H1 (cell line): Measurements from ENCODE around the gene ACSF3.
A peak's percentile ranks its signal among the peaks of the same experiment; 100 is the strongest.

Experiments
- BCL11A ChIP-seq, 2 experiments: IDR thresholded peaks; one replicate each; pipeline ENCODE4 v1.6.1; 2011; ENCODE audit warnings: low read depth in 2 of 2, low read length in 2 of 2, mild to moderate bottlenecking in 2 of 2
- BRCA1 ChIP-seq: IDR thresholded peaks from 2 replicates; pipeline ENCODE4 v1.6.1; 2012; ENCODE audit warnings: low read depth, low read length, improper control_type of control experiment
- CTCF ChIP-seq, 3 experiments: IDR thresholded peaks; 1 replicate in 2 of 3; 2 replicates in 1 of 3; pipeline versions ENCODE4 v1.5.1 to v1.6.1; 2011; ENCODE audit warnings: low read length in 3 of 3, mild to moderate bottlenecking in 3 of 3, inconsistent platforms in 2 of 3, low read depth in 1 of 3, moderate library complexity in 1 of 3; ENCODE audit not compliant: insufficient read depth in 1 of 3; ENCODE audit errors: control extremely low read depth in 1 of 3
- SUZ12 ChIP-seq: fragments of 200-600 bp; sonication (generic); IDR thresholded peaks from 2 replicates; pipeline ENCODE4 v1.6.1; 2012; ENCODE audit warnings: mild to moderate bottlenecking, inconsistent platforms, low read length, moderate library complexity, mixed read lengths
- YY1 ChIP-seq: IDR thresholded peaks from 2 replicates; pipeline ENCODE4 v1.6.1; 2011; ENCODE audit warnings: low read depth, mild to moderate bottlenecking, low read length
- ZNF274 ChIP-seq: IDR thresholded peaks from 2 replicates; pipeline ENCODE4 v1.7.0; 2012; ENCODE audit warnings: low read length, borderline replicate concordance; ENCODE audit errors: extremely low read depth
- TF ChIP-seq, protein P1 (sequence below): IDR thresholded peaks from 2 replicates; pipeline ENCODE4 v1.6.1; 2012; ENCODE audit warnings: inconsistent platforms

- TF ChIP-seq SUZ12 (no peak), YY1 (peak; percentile 23; the same call in 1 of the 2 replicates), CTCF (IDR thresholded peaks at IDR 0.05; ENCODE audit: control extremely low read depth in 1 of 3, insufficient read depth in 1 of 3, low read depth in 1 of 3, low read length in 3 of 3) (peak; percentile 64 to 94 (median 93)), BCL11A (IDR thresholded peaks at IDR 0.05; ENCODE audit: low read depth in 2 of 2, low read length in 2 of 2) (no peak), ZNF274 (no peak), BRCA1 (no peak)
- TF ChIP-seq, protein P1, sequence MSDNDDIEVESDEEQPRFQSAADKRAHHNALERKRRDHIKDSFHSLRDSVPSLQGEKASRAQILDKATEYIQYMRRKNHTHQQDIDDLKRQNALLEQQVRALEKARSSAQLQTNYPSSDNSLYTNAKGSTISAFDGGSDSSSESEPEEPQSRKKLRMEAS: peak; percentile 63
Observed at GRCh38 chr16:89167425-89167941, 73.8 kb downstream of the ACSF3 start.
